Measurements from ENCODE around the gene APELA.

APELA gene

DNA sequence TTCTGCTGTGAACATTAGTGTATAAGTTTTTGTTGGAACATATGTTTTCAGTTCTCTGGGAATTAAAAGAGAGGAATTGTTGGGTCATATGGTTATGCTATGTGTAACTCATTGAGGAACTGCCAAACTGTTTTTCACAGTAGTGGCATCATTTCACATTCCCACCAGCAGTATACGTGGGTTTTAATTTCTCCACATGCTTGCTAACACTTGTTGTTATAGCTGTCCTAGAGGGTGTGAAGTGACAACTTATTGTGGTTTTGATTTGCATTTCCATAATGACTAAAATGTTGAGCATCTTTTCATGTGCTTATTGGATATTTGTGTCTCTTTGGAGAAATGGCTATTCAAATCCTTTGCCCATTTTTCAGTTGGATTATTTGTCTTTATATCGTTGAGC, 13.7 kb downstream of the APELA start:
- TF ChIP-seq, protein P1, sequence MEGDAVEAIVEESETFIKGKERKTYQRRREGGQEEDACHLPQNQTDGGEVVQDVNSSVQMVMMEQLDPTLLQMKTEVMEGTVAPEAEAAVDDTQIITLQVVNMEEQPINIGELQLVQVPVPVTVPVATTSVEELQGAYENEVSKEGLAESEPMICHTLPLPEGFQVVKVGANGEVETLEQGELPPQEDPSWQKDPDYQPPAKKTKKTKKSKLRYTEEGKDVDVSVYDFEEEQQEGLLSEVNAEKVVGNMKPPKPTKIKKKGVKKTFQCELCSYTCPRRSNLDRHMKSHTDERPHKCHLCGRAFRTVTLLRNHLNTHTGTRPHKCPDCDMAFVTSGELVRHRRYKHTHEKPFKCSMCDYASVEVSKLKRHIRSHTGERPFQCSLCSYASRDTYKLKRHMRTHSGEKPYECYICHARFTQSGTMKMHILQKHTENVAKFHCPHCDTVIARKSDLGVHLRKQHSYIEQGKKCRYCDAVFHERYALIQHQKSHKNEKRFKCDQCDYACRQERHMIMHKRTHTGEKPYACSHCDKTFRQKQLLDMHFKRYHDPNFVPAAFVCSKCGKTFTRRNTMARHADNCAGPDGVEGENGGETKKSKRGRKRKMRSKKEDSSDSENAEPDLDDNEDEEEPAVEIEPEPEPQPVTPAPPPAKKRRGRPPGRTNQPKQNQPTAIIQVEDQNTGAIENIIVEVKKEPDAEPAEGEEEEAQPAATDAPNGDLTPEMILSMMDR (IDR thresholded peaks at IDR 0.05; ENCODE audit: control extremely low read depth, extremely low read depth, low read depth, missing control alignments): no peak
- ChIA-PET POLR2A (no interaction called here), CTCF (interaction anchor here (1.5 kb wide), 1 partner anchor 43 kb away, joined by 3 read pairs; no protein-coding TSS in a partner anchor)
- no peak for DNase-seq (ENCODE audit: extremely low spot score)

DNA sequence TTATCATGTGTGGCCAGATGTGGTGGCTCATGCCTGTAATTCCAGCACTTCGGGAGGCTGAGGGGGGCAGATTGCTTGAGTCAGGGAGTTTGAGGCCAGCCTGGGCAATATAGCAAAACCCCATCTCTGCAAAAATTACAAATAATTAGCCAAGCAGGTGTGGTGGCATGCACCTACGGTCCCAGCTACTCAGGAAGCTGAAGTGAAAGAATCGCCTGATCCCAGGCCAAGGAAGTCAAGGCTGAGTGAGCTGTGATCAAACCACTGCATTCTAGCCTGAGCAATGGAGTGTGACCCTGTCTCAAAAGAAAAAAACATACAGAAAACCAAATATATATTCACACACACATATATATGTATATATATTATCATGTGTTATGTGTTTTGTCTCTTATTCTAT, 15.0 kb downstream of the APELA start:
- DNase-seq (ENCODE audit: extremely low spot score): no peak
- TF ChIP-seq, protein P1 (IDR thresholded peaks at IDR 0.05; ENCODE audit: control extremely low read depth, extremely low read depth, low read depth, missing control alignments): no peak
- CTCF ChIA-PET: no interaction called here
- POLR2A ChIA-PET: no interaction called here

DNA sequence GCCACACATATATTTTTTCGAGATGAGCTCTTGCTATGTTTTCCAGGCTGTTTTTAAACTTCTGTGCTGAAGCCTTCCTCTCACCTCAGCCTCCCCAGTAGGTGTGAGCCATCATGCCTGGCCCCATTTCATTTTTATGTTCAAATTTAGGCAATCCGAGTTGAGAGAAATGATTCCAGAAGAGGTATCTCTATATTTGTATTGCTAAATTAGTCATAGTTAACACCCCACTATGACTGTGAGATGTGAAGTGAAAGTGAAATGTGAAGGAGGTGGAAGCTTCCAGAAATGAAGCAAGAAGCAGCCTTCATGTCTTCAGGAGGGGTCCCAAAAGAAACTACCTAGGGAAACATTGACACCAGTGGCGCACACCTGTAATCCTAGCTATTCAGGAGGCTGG, 17.7 kb downstream of the APELA start:
- TF ChIP-seq, protein P1 (IDR thresholded peaks at IDR 0.05; ENCODE audit: control extremely low read depth, extremely low read depth, low read depth, missing control alignments): no peak
- CTCF ChIA-PET: interaction anchor here (0.8 kb wide), 1 partner anchor 119 kb away, joined by 3 read pairs; no protein-coding TSS in a partner anchor
- POLR2A ChIA-PET: no interaction called here
- DNase-seq (ENCODE audit: extremely low spot score): peak; percentile 19

DNA sequence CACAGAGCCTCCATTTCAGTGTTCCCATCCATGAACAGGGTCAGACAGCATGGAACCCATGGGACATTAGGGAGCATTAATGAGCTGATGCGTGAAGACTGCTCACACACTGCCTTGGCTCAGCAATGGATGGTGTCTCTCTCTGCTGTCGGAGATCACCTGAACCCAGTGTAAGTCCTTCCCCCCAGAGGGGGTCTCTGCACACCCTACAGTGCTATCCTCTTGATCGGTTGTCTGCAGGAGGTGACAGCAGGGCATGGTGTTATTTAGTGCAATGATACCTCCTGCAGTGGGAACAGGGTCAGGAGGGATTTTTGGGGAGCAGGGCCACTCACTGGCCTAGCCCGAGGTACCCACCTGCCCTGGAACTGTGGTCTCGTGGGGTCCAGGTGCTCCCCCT, 25.6 kb downstream of the APELA start:
- TF ChIP-seq, protein P1 (IDR thresholded peaks at IDR 0.05; ENCODE audit: control extremely low read depth, extremely low read depth, low read depth, missing control alignments): no peak
- POLR2A ChIA-PET: no interaction called here
- no peak for DNase-seq (ENCODE audit: extremely low spot score)
- CTCF ChIA-PET: interaction anchor here (1.3 to 3.1 kb wide), 3 partner anchors 19 to 35 kb away, joined by 3 to 11 read pairs (median 6); no protein-coding TSS in a partner anchor

DNA sequence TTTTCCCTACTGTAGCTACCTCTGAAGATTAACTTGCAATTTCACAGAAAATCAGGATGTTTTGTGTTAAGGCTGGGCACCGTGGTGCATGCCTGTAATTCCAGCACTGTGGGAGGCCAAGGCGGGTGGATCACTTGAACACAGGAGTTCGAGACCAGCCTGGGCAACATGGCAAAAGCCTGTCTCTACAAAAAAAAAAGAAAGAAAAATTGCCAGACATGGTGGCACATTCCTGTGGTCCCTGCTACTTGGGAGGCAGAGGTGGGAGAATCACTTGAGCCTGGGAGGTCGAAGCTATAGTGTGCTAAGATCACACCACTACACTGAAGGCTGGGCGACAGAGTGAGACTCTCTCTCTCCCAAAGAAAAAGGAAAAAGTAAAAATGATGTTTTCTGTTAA, 27.4 kb downstream of the APELA start:
- POLR2A ChIA-PET: no interaction called here
- no peak for DNase-seq (ENCODE audit: extremely low spot score)
- TF ChIP-seq, protein P1 (IDR thresholded peaks at IDR 0.05; ENCODE audit: control extremely low read depth, extremely low read depth, low read depth, missing control alignments): no peak
- CTCF ChIA-PET: interaction anchor here (1.3 to 3.1 kb wide), 4 partner anchors 29 to 208 kb away, joined by 3 to 11 read pairs (median 4); partner anchors contain the start of gene TMEM192

DNA sequence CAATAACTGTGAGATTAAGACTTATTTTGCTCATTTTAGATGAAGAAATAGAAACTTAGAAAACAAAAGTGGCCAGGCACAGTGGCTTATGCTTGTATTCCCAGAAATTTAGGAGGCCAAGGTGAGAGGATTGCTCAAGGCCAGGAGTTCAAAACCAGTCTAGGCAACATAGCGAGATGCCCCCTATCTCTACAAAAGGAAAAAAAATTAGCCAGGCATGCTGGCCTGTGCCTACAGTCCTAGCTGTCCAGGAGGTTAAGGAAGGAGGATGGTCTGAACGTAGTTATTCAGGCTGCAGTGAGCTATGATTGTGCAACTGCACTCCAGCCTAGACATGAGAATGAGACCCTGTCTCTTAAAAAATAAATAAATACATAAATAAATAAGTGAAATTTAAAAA, 28.0 kb downstream of the APELA start:
- TF ChIP-seq, protein P1 (IDR thresholded peaks at IDR 0.05; ENCODE audit: control extremely low read depth, extremely low read depth, low read depth, missing control alignments): no peak
- ChIA-PET POLR2A (no interaction called here), CTCF (interaction anchor here (0.8 to 1.5 kb wide), 3 partner anchors 33 to 208 kb away, joined by 3 to 5 read pairs (median 3); partner anchors contain the start of gene TMEM192)
- no peak for DNase-seq (ENCODE audit: extremely low spot score)

Measured in GM10248 (cell line).